ENCODE data around the gene CCDC18.

The CCDC18 gene

GRCh38 chr1:93321720-93322119, 141.2 kb downstream of the CCDC18 start:
- TF ChIP-seq ZC3H10 (CRISPR knock-in tag; IDR thresholded peaks at IDR 0.05): no peak
- no peak for TF ChIP-seq TCF4 (CRISPR knock-in tag; IDR thresholded peaks at IDR 0.05; ENCODE audit: borderline replicate concordance)
- TF ChIP-seq, protein P1, sequence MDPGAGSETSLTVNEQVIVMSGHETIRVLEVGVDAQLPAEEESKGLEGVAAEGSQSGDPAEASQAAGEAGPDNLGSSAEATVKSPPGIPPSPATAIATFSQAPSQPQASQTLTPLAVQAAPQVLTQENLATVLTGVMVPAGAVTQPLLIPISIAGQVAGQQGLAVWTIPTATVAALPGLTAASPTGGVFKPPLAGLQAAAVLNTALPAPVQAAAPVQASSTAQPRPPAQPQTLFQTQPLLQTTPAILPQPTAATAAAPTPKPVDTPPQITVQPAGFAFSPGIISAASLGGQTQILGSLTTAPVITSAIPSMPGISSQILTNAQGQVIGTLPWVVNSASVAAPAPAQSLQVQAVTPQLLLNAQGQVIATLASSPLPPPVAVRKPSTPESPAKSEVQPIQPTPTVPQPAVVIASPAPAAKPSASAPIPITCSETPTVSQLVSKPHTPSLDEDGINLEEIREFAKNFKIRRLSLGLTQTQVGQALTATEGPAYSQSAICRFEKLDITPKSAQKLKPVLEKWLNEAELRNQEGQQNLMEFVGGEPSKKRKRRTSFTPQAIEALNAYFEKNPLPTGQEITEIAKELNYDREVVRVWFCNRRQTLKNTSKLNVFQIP (CRISPR knock-in tag; IDR thresholded peaks at IDR 0.05; ENCODE audit: borderline replicate concordance, low read depth): no peak
- TF ChIP-seq, protein P2, sequence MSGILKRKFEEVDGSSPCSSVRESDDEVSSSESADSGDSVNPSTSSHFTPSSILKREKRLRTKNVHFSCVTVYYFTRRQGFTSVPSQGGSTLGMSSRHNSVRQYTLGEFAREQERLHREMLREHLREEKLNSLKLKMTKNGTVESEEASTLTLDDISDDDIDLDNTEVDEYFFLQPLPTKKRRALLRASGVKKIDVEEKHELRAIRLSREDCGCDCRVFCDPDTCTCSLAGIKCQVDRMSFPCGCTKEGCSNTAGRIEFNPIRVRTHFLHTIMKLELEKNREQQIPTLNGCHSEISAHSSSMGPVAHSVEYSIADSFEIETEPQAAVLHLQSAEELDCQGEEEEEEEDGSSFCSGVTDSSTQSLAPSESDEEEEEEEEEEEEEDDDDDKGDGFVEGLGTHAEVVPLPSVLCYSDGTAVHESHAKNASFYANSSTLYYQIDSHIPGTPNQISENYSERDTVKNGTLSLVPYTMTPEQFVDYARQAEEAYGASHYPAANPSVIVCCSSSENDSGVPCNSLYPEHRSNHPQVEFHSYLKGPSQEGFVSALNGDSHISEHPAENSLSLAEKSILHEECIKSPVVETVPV (CRISPR knock-in tag; IDR thresholded peaks at IDR 0.05): no peak
- no peak for TF ChIP-seq PPARA (CRISPR knock-in tag; IDR thresholded peaks at IDR 0.05; ENCODE audit: borderline replicate concordance)
- TF ChIP-seq, protein P3, sequence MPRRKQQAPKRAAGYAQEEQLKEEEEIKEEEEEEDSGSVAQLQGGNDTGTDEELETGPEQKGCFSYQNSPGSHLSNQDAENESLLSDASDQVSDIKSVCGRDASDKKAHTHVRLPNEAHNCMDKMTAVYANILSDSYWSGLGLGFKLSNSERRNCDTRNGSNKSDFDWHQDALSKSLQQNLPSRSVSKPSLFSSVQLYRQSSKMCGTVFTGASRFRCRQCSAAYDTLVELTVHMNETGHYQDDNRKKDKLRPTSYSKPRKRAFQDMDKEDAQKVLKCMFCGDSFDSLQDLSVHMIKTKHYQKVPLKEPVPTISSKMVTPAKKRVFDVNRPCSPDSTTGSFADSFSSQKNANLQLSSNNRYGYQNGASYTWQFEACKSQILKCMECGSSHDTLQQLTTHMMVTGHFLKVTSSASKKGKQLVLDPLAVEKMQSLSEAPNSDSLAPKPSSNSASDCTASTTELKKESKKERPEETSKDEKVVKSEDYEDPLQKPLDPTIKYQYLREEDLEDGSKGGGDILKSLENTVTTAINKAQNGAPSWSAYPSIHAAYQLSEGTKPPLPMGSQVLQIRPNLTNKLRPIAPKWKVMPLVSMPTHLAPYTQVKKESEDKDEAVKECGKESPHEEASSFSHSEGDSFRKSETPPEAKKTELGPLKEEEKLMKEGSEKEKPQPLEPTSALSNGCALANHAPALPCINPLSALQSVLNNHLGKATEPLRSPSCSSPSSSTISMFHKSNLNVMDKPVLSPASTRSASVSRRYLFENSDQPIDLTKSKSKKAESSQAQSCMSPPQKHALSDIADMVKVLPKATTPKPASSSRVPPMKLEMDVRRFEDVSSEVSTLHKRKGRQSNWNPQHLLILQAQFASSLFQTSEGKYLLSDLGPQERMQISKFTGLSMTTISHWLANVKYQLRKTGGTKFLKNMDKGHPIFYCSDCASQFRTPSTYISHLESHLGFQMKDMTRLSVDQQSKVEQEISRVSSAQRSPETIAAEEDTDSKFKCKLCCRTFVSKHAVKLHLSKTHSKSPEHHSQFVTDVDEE (CRISPR knock-in tag; IDR thresholded peaks at IDR 0.05): no peak
- TF ChIP-seq ISL1 (CRISPR knock-in tag; IDR thresholded peaks at IDR 0.05): no peak
- ATAC-seq: no peak

DNA sequence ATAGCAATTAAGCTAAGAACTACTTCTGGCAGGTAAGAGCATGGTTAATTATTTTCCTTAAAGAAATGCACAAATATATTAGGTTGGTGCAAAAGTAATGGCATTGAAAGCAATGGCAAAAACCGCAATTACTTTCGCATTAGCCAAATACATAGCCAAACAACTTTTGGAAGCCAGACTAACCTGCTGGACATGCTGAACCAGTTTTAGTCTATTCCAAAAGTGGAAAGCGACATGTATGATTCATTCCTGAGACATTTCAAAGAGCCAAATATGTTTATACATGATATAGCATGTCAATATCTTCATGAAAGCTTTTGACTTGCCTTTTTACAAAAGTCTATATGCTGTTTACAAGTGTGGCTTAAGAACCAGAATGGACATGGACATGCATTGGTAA, 141.8 kb downstream of the CCDC18 start:
- TF ChIP-seq, protein P1 (CRISPR knock-in tag; IDR thresholded peaks at IDR 0.05; ENCODE audit: borderline replicate concordance, low read depth): no peak
- TF ChIP-seq PPARA (CRISPR knock-in tag; IDR thresholded peaks at IDR 0.05; ENCODE audit: borderline replicate concordance): no peak
- TF ChIP-seq SNAI2 (CRISPR knock-in tag; IDR thresholded peaks at IDR 0.05): no peak
- no peak for TF ChIP-seq TCF4 (CRISPR knock-in tag; IDR thresholded peaks at IDR 0.05; ENCODE audit: borderline replicate concordance)
- TF ChIP-seq, protein P4, sequence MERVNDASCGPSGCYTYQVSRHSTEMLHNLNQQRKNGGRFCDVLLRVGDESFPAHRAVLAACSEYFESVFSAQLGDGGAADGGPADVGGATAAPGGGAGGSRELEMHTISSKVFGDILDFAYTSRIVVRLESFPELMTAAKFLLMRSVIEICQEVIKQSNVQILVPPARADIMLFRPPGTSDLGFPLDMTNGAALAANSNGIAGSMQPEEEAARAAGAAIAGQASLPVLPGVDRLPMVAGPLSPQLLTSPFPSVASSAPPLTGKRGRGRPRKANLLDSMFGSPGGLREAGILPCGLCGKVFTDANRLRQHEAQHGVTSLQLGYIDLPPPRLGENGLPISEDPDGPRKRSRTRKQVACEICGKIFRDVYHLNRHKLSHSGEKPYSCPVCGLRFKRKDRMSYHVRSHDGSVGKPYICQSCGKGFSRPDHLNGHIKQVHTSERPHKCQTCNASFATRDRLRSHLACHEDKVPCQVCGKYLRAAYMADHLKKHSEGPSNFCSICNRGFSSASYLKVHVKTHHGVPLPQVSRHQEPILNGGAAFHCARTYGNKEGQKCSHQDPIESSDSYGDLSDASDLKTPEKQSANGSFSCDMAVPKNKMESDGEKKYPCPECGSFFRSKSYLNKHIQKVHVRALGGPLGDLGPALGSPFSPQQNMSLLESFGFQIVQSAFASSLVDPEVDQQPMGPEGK (CRISPR knock-in tag; IDR thresholded peaks at IDR 0.05; ENCODE audit: borderline replicate concordance): no peak
- no peak for TF ChIP-seq ZFP30 (CRISPR knock-in tag; IDR thresholded peaks at IDR 0.05)
- TF ChIP-seq CSDC2 (CRISPR knock-in tag; IDR thresholded peaks at IDR 0.05): no peak
- no peak for ATAC-seq

DNA sequence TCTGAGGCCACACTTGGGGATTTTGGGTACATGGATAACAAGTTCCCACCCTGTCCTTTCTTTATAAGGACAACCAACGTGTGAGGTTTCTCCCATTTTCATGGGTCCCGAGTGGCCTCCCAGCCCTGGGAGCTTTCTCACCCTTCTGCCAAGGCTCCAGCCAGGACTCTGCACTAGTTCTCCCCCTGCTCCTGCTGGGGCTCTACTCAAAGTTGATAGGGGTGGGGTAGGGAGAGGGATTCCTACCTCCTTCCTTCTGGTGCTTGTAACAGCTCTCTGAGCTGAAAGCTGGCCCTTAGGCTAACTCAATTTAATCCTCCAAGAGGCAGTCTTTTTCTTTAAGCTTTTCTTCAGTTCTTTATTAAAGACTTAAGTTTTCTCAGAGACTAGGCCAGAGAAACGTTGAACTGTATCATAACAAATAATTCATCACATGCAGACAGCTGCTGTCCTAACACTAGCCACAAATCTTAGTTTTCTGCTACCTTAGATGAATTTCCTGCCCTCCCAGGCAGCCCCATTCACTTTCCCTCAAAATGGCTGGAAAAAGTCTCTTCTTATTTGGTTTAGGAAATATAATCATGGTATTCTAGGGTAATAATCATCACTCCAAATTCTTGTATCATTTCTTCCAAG, 142.8 kb downstream of the CCDC18 start:
- ATAC-seq: no peak
- TF ChIP-seq ESRRG (CRISPR knock-in tag; IDR thresholded peaks at IDR 0.05): no peak
- TF ChIP-seq, protein P3 (CRISPR knock-in tag; IDR thresholded peaks at IDR 0.05): no peak
- no peak for TF ChIP-seq ZC3H10 (CRISPR knock-in tag; IDR thresholded peaks at IDR 0.05)
- TF ChIP-seq ZNF565 (CRISPR knock-in tag; conservative IDR thresholded peaks at IDR 0.05; ENCODE audit: low read depth): no peak
- no peak for TF ChIP-seq ZNF70 (CRISPR knock-in tag; IDR thresholded peaks at IDR 0.05)
- TF ChIP-seq ARNTL (CRISPR knock-in tag; IDR thresholded peaks at IDR 0.05; ENCODE audit: borderline replicate concordance, low read depth): no peak
- no peak for TF ChIP-seq OSR1 (CRISPR knock-in tag; IDR thresholded peaks at IDR 0.05)
